Astrocyte (in vitro differentiated cells and primary cell): Measurements from ENCODE around the gene ZC3H7A. TPM values are rescaled to one million over a fixed set of nuclear protein-coding genes. Genes with fewer than 3 reads are reported as not detected.

Experiments
- DNase-seq: peaks from one replicate; pipeline ENCODE4 v3.0.0-alpha.2; 2010; ENCODE audit warnings: low read depth
- FAIRE-seq: peaks from 2 replicates; lab custom pipeline; 2011; peaks lifted over from hg19 to GRCh38; lab: Jason Lieb, UNC
- H2AFZ ChIP-seq: 2 replicates; pipeline ENCODE4 v1.6.0; 2012; ENCODE audit warnings: low read depth, low read length, inconsistent platforms
- H3K27ac ChIP-seq: 2 replicates; pipeline ENCODE4 v1.5.1; 2011; ENCODE audit warnings: low read depth, low read length, inconsistent platforms
- H3K27me3 ChIP-seq: 2 replicates; pipeline ENCODE4 v1.6.0; 2011; ENCODE audit warnings: low read length, inconsistent platforms; ENCODE audit not compliant: insufficient read depth
- H3K36me3 ChIP-seq: 2 replicates; pipeline ENCODE4 v1.5.1; 2011; ENCODE audit warnings: low read length, inconsistent platforms; ENCODE audit not compliant: insufficient read depth
- H3K4me1 ChIP-seq: 2 replicates; pipeline ENCODE4 v1.5.1; 2011; ENCODE audit warnings: low read length, inconsistent platforms; ENCODE audit not compliant: insufficient read depth
- H3K4me2 ChIP-seq: 2 replicates; pipeline ENCODE4 v1.6.0; 2012; ENCODE audit warnings: low read length, inconsistent platforms
- H3K4me3 ChIP-seq: 2 replicates; pipeline ENCODE4 v1.5.1; 2011; ENCODE audit warnings: low read depth, mild to moderate bottlenecking, low read length, inconsistent platforms; ENCODE audit not compliant: insufficient read depth
- H3K79me2 ChIP-seq: 2 replicates; pipeline ENCODE4 v1.6.0; 2012; ENCODE audit warnings: mild to moderate bottlenecking, low read length, inconsistent platforms; ENCODE audit not compliant: insufficient read depth
- H3K9ac ChIP-seq: 2 replicates; pipeline ENCODE4 v1.6.0; 2012; ENCODE audit warnings: mild to moderate bottlenecking, low read length, inconsistent platforms
- H3K9me3 ChIP-seq: 2 replicates; pipeline ENCODE4 v1.5.1; 2012; ENCODE audit warnings: low read depth, mild to moderate bottlenecking, low read length, inconsistent platforms; ENCODE audit not compliant: insufficient read depth
- H4K20me1 ChIP-seq: 2 replicates; pipeline ENCODE4 v1.6.0; 2012; ENCODE audit warnings: low read length, inconsistent platforms; ENCODE audit not compliant: insufficient read depth
- H3K27ac Mint-ChIP-seq: one replicate; pipeline ENCODE4 v1.8.0; 2021; ENCODE audit warnings: mild to moderate bottlenecking, mixed read lengths; ENCODE audit not compliant: unreplicated experiment
- H3K27me3 Mint-ChIP-seq: one replicate; pipeline ENCODE4 v1.8.0; 2021; ENCODE audit warnings: low read depth, mixed read lengths; ENCODE audit not compliant: unreplicated experiment
- H3K36me3 Mint-ChIP-seq: one replicate; pipeline ENCODE4 v1.8.0; 2021; ENCODE audit warnings: low read depth, mixed read lengths; ENCODE audit not compliant: unreplicated experiment
- H3K4me1 Mint-ChIP-seq: one replicate; pipeline ENCODE4 v1.8.0; 2021; ENCODE audit warnings: low read depth, mixed read lengths; ENCODE audit not compliant: unreplicated experiment
- H3K4me3 Mint-ChIP-seq: one replicate; pipeline ENCODE4 v1.8.0; 2021; ENCODE audit warnings: mild to moderate bottlenecking, moderate library complexity, mixed read lengths; ENCODE audit not compliant: unreplicated experiment
- H3K9me3 Mint-ChIP-seq: one replicate; pipeline ENCODE4 v1.8.0; 2021; ENCODE audit warnings: mild to moderate bottlenecking, mixed read lengths; ENCODE audit not compliant: unreplicated experiment
- CTCF ChIP-seq: IDR thresholded peaks from 2 replicates; pipeline ENCODE4 v1.5.1; 2011; ENCODE audit warnings: low read depth, mild to moderate bottlenecking, inconsistent platforms, low read length, moderate library complexity; ENCODE audit not compliant: insufficient read depth
- EZH2 ChIP-seq: IDR thresholded peaks from 2 replicates; pipeline ENCODE4 v1.6.1; 2012; ENCODE audit warnings: mild to moderate bottlenecking, low read length, inconsistent platforms; ENCODE audit not compliant: insufficient read depth
- total RNA-seq: library from RNA; stranded (reverse); gene quantifications from 2 replicates; pipeline ENCODE4 v1.2.1, GENCODE V29; 2021

Gene ZC3H7A
- total RNA-seq, 1 donor from 2014 or later: 68.7 TPM

DNA sequence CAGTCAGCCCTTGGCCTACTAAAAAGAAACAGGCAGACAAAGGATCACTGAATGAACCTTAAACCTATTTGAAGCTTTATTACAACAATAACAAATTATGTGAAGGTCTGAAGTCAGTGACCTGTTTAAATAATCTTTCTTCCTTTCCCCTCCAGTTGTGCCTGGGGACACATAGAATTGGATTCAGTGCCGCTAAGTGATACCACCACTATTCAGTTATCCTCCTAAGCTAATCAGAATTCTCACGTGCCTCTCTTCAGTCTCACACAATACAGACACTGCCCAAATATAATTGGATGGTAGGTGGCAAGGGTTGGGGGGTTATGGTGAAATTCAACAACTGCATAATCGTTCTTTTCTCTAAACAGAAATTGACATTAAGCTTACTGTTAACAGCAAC is 65.8 kb downstream of the ZC3H7A start:
- no peak for FAIRE-seq
- Mint-ChIP-seq H3K36me3 (peaks cover 23% of the 10 kb centered on the region), H3K27me3 (no peaks in the 10 kb centered on the region)

DNA sequence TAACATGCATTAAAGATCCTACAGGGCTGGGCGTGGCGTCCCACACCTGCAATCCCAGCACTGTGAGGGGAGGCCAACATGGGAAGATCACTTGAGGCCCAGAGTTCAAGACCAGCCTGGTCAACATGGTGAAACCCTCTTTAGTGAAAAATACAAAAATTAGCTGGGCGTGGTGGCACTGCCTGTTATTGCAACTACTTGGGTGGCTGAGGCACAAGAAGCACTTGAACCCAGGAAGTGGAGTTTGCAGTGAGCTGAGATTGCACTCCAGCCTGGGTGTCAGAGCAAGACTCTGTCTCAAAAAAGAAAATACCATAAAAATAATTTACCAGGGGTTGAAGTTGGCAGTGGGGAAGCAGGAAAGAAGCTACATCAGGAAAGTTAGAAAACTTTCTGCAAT is 67.3 kb downstream of the ZC3H7A start:
- H3K9me3 ChIP-seq: no peaks in the 10 kb centered on the region
- no peak overlapping the region for H3K4me3 ChIP-seq
- Mint-ChIP-seq H3K36me3 (peaks cover 18% of the 10 kb centered on the region), H3K4me3 (no peak overlapping the region), H3K4me1 (no peaks in the 10 kb centered on the region), H3K27me3 (no peaks in the 10 kb centered on the region), H3K27ac (no peak overlapping the region), H3K9me3 (no peaks in the 10 kb centered on the region)
- DNase-seq (no peak), FAIRE-seq (no peak)
- peaks cover 63% of the 10 kb centered on the region for H4K20me1 ChIP-seq
- H3K79me2 ChIP-seq: peaks cover 38% of the 10 kb centered on the region
- H3K36me3 ChIP-seq: peaks cover 44% of the 10 kb centered on the region
- H2AFZ ChIP-seq: no peak overlapping the region
- H3K27ac ChIP-seq: no peak overlapping the region
- TF ChIP-seq EZH2 (no peak), CTCF (no peak)
- H3K4me2 ChIP-seq: no peak overlapping the region
- no peaks in the 10 kb centered on the region for H3K4me1 ChIP-seq
- no peak overlapping the region for H3K9ac ChIP-seq
- no peaks in the 10 kb centered on the region for H3K27me3 ChIP-seq

More for the DNA sequence above, 65.8 kb downstream of the ZC3H7A start:
- H2AFZ ChIP-seq: no peak overlapping the region
- TF ChIP-seq EZH2 (no peak), CTCF (no peak)
- H3K36me3 ChIP-seq: peaks cover 41% of the 10 kb centered on the region
- H3K27me3 ChIP-seq: no peaks in the 10 kb centered on the region
- Mint-ChIP-seq H3K27ac (no peak overlapping the region), H3K9me3 (no peaks in the 10 kb centered on the region), H3K4me1 (no peaks in the 10 kb centered on the region), H3K4me3 (no peak overlapping the region)
- no peaks in the 10 kb centered on the region for H3K9me3 ChIP-seq
- no peaks in the 10 kb centered on the region for H3K4me1 ChIP-seq
- H3K4me3 ChIP-seq: no peak overlapping the region
- DNase-seq: no peak
- H3K4me2 ChIP-seq: no peak overlapping the region
- peaks cover 67% of the 10 kb centered on the region for H4K20me1 ChIP-seq
- H3K79me2 ChIP-seq: peaks cover 53% of the 10 kb centered on the region
- H3K27ac ChIP-seq: no peak overlapping the region
- no peak overlapping the region for H3K9ac ChIP-seq

GRCh38 chr16:11727796-11728543 is 69.1 kb downstream of the ZC3H7A start:
- TF ChIP-seq EZH2 (no peak), CTCF (no peak)
- no peaks in the 10 kb centered on the region for H3K4me1 Mint-ChIP-seq
- Histone ChIP-seq H3K9me3 (no peaks in the 10 kb centered on the region), H3K27me3 (no peaks in the 10 kb centered on the region), H3K4me3 (no peak overlapping the region), H2AFZ (no peak overlapping the region), H3K9ac (no peak overlapping the region), H3K4me2 (no peak overlapping the region), H3K4me1 (no peaks in the 10 kb centered on the region), H3K27ac (no peak overlapping the region), H4K20me1 (peaks cover 71% of the 10 kb centered on the region), H3K36me3 (peaks cover 38% of the 10 kb centered on the region), H3K79me2 (peaks cover 33% of the 10 kb centered on the region)
- H3K27me3 Mint-ChIP-seq: no peaks in the 10 kb centered on the region
- H3K36me3 Mint-ChIP-seq: peaks cover 15% of the 10 kb centered on the region
- no peak overlapping the region for H3K27ac Mint-ChIP-seq
- no peaks in the 10 kb centered on the region for H3K9me3 Mint-ChIP-seq
- H3K4me3 Mint-ChIP-seq: no peak overlapping the region
- no peak for FAIRE-seq
- DNase-seq: no peak
